ENCODE data around the gene HLA-DMA.
A peak's percentile ranks its signal among the peaks of the same experiment; 100 is the strongest.
"Not testable (repeated sequence)": the region's sequence is repeated elsewhere in the genome, so short reads cannot be mapped to it uniquely, and the experiment has no call there.

The HLA-DMA gene

DNA sequence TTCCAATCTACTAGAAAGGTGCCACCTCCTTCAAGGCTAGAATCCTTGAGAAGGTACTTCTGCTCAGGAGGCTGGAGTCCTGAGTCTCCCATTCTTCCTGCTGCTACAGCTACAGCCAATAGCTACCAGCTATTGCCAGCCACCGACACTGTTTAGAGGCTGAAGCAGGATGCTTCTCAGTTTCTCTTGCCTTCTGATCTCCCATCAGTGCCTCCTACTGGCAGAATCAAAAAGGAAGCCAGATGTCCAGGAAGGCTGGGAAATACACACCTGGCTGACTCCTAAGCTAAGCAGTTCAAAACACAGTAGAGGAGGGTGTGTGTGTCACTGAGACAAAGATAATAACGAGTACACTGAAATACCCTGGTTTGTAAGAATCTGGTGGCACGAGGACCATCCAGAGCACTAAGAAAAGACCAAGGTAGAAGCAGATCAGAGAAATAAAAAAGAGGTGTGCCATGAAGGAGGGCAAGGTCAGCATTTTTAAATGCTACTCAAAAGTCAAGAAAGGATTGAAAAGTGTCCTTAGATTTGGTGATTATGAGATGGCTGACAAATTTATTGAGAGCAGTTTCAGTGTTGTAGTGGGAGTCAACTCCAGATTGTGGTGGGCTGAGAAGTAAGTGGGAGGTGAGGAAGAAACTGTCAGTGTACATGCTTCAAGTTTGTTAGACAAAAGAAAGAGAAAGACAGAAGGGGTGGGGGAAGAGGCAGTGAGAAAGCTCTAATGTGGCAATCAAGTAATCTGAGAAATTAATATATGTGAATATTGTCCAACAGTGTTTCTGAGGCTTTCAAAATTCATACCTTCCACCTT is 2.3 kb upstream of the HLA-DMA start:
- DNase-seq = peak; percentile 48

DNA sequence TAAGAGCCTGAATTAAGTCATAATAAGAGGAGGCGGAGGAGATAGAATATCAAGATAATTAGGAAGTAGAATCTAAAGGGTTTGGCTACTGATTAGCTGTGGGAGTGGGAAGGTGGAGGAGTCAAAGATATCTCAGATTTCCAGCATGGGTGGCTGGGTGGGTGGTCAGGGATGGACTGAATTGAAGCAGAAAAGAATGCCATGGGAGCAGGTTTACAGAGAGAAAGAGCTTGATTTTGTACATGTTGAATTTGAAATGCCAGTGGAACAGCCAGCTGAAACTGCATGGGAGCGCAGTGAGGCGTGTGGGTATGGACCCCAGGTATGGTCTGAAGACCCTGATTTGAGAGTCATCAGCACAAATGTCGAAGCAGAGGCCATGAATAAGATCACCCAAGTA is 1.4 kb upstream of the HLA-DMA start:
- no peak for DNase-seq

DNA sequence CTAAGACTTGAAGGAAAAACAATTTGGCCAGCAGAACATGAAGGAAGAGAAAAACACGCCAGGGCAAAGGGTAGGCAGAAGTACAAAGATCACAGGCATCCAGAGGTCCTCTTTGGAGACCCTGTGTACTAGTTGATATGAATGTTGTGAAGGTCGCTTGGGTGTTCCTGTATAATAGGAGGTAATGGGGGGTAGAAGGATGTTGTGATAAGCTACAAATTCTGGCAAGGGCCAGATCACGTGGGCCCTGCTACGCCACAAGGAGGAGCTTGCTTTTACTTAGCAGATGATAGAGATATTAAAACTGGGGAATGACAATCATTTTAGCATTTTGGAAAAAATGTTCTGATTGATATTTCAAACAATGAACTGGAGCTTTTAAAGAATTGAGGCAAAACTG is 878 bp upstream of the HLA-DMA start:
- DNase-seq = no peak

- DNase-seq = no peak
These were observed 2.4 kb downstream of the HLA-DMA start for GRCh38 chr6:32950449-32950848.

GRCh38 chr6:32950010-32950409 is 2.9 kb downstream of the HLA-DMA start:
- no peak for DNase-seq

DNA sequence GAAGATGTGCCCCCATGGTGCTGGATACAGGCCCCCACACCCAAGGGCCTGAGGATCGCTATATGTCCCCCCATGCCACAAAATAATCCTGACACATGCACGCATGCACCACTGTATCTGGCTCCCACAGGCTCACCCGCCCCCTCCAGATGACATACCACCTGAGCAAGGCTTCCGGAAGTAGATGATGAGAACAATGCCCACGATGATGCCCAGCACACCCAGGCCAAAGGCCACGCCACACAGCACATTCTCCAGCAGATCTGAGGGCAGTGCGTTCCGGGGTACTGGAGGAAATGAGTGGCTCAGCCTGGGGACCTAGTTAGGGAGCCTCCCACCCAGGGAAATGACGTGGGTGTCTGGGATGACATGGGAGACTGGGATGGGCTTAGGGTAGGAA is 3.8 kb downstream of the HLA-DMA start:
- DNase-seq = no peak

DNA sequence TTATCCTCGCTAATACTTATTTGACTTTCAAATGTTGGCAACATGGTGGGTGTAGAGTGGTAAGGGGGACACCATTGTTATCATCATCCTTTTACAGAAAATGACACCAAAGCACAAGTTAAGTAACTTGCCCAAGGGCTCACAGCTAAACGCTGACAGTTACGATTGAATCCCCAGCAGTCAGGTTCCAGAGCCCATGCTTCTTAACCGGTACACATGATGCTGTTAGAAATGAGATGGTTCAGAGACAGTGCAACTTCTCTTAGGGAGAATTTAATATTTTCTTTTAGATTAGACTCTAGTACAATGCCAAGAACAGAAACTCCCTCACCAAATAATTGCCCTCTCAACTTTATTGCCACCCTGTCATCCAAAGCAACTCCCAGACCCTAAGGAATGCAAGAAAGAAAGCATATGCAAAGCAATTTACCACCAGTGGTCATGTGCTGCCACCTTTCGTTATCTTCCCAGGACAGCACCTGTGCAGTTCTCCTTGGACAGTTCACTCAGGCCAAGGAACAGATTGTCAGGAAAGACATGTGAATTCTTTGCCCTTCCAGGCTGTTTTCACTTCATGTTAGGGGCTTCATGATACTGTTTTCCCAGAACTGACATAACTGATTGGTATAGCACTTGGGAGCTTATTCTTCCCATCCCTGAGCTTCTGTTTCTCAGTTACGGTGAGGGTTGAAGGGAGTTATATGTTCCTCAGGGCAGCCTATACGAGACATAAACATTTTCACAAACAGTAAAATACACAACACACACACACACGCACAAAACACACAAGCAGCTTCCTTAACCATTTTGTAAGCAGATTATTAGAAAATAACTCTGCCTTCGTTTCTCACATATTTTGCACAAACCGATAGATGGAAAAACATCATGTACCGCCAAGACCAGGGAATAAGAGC is 5.1 kb downstream of the HLA-DMA start:
- peak; percentile 68 for DNase-seq

DNA sequence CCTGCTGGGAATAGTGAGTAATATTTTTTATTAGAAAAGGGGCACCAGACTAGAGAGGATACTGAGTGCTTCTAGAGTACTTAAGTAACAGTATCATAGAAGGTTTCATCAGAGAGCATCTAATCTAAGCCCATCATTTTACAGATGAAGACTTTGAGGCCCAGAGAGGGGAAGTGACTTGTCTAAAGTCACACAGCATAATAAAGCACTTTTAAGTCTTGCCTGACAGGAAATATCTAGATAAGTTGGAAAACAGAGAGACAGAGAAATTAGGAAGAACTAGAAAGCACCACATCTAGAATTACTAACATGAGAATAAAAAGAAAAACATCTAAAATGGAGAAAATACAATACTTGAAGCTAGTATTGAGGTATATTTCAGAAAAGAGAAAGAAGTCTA is 6.0 kb downstream of the HLA-DMA start:
- no peak for DNase-seq

- no peak for DNase-seq
These were observed 6.9 kb downstream of the HLA-DMA start for GRCh38 chr6:32945953-32946352.

- DNase-seq = peak; percentile 14
These were observed 7.7 kb downstream of the HLA-DMA start for GRCh38 chr6:32945108-32945760.

DNA sequence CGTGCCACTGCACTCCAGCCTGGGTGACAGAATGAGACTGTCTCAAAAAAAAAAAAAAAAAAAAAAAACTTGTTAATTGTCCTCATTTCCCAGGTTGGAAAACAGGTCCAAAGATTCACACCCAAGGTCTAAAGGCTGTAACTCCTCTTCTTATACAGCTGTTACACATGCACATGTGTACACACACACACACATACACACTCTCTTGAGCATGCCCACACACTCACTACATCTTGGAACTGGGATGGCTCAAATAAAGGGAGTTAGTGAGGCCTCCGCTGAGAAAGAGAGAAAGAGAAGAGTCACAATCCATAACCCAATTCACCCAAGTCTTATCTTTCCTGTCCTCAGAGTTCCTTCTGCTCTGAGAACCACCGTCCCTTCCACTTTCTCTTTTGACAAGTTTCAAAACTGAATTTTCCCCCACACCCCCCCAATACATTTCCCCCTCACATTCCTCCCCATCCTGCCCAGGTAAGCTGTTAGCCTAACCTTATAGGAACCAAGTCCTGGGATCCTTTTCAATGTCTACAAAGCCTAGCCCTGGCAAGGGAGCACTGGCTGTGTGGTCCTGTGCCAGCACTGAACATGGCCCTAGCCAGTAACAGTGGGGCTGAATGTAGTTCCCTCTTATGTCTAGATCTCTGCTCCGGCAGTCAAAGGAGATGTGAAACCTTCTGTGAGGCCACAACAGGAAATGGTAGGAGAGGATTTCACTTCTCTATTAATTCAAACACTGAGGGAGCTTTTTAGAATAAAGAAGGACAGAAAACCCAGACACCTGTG is 8.8 kb downstream of the HLA-DMA start:
- DNase-seq = peak; percentile 47

GRCh38 chr6:32942555-32943123 is 10.3 kb downstream of the HLA-DMA start:
- not testable (repeated sequence) for DNase-seq

DNA sequence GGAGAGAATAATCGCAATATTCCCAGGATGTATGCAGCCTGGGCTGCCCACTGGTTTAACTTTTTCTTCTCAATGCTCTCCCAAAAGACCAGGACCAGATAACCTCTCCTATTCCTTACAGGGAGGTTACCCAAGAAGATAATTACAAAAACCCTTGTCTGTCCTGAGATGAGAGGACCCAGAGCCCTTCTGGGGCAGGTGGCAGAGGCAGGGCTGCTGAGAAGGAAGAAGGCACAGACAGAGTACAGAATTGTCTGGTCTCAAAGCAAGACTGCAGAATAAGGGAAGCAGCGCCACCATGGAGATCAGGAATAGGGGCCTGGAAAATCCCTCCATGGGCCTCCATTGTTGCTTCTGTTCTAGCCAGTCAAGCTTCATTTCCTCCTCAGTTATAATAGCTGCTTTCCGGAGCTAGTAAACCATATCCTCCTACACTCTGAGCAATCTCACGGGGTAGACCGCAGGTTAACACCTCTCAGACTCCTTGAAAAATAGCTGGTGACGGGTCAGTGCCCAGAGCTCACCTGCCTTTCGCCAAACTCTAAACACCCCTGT is 11.6 kb downstream of the HLA-DMA start:
- DNase-seq = peak; percentile 63

DNA sequence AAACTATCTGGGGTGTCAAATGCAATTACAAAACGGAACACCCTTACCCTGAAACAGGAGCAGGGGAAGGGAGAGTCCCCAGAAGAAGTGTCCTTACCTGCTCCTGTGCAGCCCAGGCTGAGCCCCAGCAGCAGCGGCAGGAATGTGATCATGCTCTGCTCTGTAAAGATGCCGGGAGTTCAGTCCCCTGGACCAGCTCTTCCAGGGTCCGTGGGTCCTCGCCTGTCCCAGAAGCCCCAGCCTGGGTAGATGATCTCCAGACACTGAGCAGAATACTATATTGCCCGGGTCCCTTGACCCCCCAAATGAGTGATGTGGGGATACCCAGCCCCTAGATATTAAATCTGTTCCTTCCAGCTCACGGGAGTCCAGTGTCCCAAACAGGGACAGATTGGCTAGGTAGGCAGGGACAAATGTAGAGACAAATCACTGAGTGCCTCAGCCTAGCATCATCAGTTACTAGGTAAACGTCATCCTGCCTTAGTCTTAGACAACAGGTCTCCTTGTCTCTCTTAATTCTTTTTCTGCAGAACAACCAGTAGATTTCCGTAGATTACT is 12.2 kb downstream of the HLA-DMA start, which contains the start of gene HLA-DMB:
HLA-DMB (minus strand) TSS at position 373 of the 558 bp plus-strand sequence; CDS start at position 152, 221 bp downstream.
- peak; percentile 56 for DNase-seq

- DNase-seq = no peak
These were observed 14.4 kb downstream of the HLA-DMA start for GRCh38 chr6:32938494-32938893.

DNA sequence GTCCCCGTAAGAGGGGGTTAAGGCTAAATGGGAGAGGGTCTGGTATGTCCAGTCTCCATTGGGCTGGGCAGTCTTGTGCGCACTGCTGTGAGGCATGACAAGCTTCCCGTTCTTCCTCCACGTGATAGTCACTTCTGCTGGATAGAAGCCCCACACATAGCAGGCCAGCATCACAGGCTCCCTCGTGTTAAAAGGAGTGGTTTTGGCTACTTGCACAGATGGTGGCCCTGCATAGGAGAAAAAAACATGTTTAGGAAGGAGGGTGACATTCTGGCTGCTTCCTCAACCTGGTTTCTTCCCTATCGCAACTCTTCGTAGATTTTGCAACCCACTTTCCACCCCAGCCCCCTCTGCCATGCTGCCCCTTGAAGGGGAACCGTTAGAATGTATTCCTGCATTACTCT is 15.7 kb downstream of the HLA-DMA start:
- DNase-seq = no peak

GRCh38 chr6:32936239-32937152 is 16.4 kb downstream of the HLA-DMA start:
- DNase-seq = no peak

DNA sequence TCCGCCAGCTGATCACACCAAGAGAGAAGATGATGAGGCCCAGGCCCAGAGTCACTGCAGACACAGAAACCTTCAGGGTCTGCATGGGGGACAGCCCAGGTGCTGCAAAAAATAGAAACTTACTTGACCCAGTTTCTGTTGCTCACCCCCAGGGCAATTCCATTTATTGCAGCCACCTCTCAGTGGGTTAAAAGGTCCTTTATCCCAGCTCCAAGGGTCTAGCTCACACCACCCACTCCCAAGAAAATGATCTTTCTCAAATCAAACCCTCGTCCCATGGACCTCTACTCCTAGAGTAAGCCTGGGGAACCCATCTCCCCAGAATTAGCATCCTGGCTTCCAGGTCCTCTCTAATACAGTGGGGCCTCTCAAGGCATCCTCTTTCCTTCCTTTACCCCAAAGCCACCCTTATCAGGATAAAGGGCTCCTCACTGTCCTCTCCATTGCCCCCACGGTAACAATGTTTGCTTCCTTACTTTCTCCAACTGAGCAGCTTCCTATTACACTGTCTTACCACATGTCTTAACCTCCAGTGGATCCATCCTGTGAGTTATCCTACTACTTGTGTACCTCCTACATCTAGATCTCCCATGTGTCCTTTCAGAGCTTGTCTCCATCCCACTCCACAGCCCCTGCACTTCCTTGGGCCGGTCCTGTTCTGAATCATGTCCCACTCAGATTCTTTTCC is 17.2 kb downstream of the HLA-DMA start:
- DNase-seq = no peak

GRCh38 chr6:32933661-32934085 is 19.2 kb downstream of the HLA-DMA start:
- DNase-seq = peak; percentile 86

All from CD4-positive, alpha-beta T cell treated with Interleukin-6 for 4 hours (primary cell).